ENCODE results near the gene TFPI.

Gene TFPI

GRCh38 chr2:187590175-187590574 lies 35.9 kb upstream of the TFPI start:
- 100% methylated on average over 1 of the region's 1 CpG for WGBS
- no peaks in the 10 kb centered on the region for H3K79me1 ChIP-seq (replicated peaks; ENCODE audit: low read length, poor library complexity, severe bottlenecking)
- H3K9ac ChIP-seq (ENCODE audit: low read length): no peak overlapping the region
- no peak overlapping the region for H2BK120ac ChIP-seq (ENCODE audit: low read depth, low read length)
- no peak overlapping the region for H2AFZ ChIP-seq (ENCODE audit: low read depth, low read length)
- no peak overlapping the region for H3K27ac ChIP-seq (ENCODE audit: low read length, poor library complexity, severe bottlenecking)
- no peaks in the 10 kb centered on the region for H3K9me3 ChIP-seq (ENCODE audit: control insufficient read depth, low read length)
- no peak overlapping the region for H3K4ac ChIP-seq (ENCODE audit: low read depth in 1 of 2, low read length in 2 of 2)
- no peak for DNase-seq
- H3K36me3 ChIP-seq (ENCODE audit: control insufficient read depth in 1 of 2, insufficient read depth in 2 of 2, low read depth in 1 of 2, low read length in 2 of 2): no peaks in the 10 kb centered on the region
- H3K4me2 ChIP-seq (ENCODE audit: low read length, poor library complexity, severe bottlenecking): no peak overlapping the region
- H3K27me3 ChIP-seq (ENCODE audit: control insufficient read depth in 1 of 2, insufficient read depth in 1 of 2, low read length in 2 of 2): no peaks in the 10 kb centered on the region
- no peak overlapping the region for H3K18ac ChIP-seq (ENCODE audit: low read depth in 1 of 2, low read length in 2 of 2)
- no peak overlapping the region for H3K23ac ChIP-seq (ENCODE audit: low read length in 2 of 2)
- H2BK12ac ChIP-seq (ENCODE audit: low read length in 2 of 2): no peak overlapping the region
- H4K8ac ChIP-seq (ENCODE audit: low read length): no peak overlapping the region
- no peak overlapping the region for H3K4me3 ChIP-seq (ENCODE audit: insufficient read depth in 1 of 2, low read depth in 1 of 2, low read length in 2 of 2)
- H2BK15ac ChIP-seq (ENCODE audit: low read depth, poor library complexity, severe bottlenecking): no peak overlapping the region
- no peaks in the 10 kb centered on the region for H3K4me1 ChIP-seq (ENCODE audit: control insufficient read depth, insufficient read depth, low read depth, low read length)
- H4K91ac ChIP-seq (ENCODE audit: low read length): no peak overlapping the region
- no peak overlapping the region for H2AK5ac ChIP-seq (ENCODE audit: low read length, severe bottlenecking)
- no peak overlapping the region for H3K14ac ChIP-seq (ENCODE audit: low read length in 2 of 2)
- H2BK5ac ChIP-seq (ENCODE audit: low read depth, low read length, poor library complexity, severe bottlenecking): no peak overlapping the region

GRCh38 chr2:187586011-187586641 lies 31.9 kb upstream of the TFPI start:
- H3K27ac ChIP-seq (ENCODE audit: low read length, poor library complexity, severe bottlenecking): no peak overlapping the region
- no peak overlapping the region for H3K4me3 ChIP-seq (ENCODE audit: insufficient read depth in 1 of 2, low read depth in 1 of 2, low read length in 2 of 2)
- no peak overlapping the region for H3K9ac ChIP-seq (ENCODE audit: low read length)
- H3K36me3 ChIP-seq (ENCODE audit: control insufficient read depth in 1 of 2, insufficient read depth in 2 of 2, low read depth in 1 of 2, low read length in 2 of 2): no peaks in the 10 kb centered on the region
- H2BK120ac ChIP-seq (ENCODE audit: low read depth, low read length): no peak overlapping the region
- no peak overlapping the region for H4K8ac ChIP-seq (ENCODE audit: low read length)
- no peak overlapping the region for H3K18ac ChIP-seq (ENCODE audit: low read depth in 1 of 2, low read length in 2 of 2)
- no peak overlapping the region for H3K4ac ChIP-seq (ENCODE audit: low read depth in 1 of 2, low read length in 2 of 2)
- H2BK15ac ChIP-seq (ENCODE audit: low read depth, poor library complexity, severe bottlenecking): no peak overlapping the region
- H3K14ac ChIP-seq (ENCODE audit: low read length in 2 of 2): no peak overlapping the region
- H3K4me1 ChIP-seq (ENCODE audit: control insufficient read depth, insufficient read depth, low read depth, low read length): no peaks in the 10 kb centered on the region
- 92% methylated on average over 4 of the region's 4 CpGs for WGBS
- H2AK5ac ChIP-seq (ENCODE audit: low read length, severe bottlenecking): no peak overlapping the region
- DNase-seq: peak; percentile 26
- no peak overlapping the region for H3K23ac ChIP-seq (ENCODE audit: low read length in 2 of 2)
- no peaks in the 10 kb centered on the region for H3K27me3 ChIP-seq (ENCODE audit: control insufficient read depth in 1 of 2, insufficient read depth in 1 of 2, low read length in 2 of 2)
- H2BK5ac ChIP-seq (ENCODE audit: low read depth, low read length, poor library complexity, severe bottlenecking): no peak overlapping the region
- no peak overlapping the region for H2AFZ ChIP-seq (ENCODE audit: low read depth, low read length)
- H3K9me3 ChIP-seq (ENCODE audit: control insufficient read depth, low read length): no peaks in the 10 kb centered on the region
- no peak overlapping the region for H2BK12ac ChIP-seq (ENCODE audit: low read length in 2 of 2)
- no peaks in the 10 kb centered on the region for H3K79me1 ChIP-seq (replicated peaks; ENCODE audit: low read length, poor library complexity, severe bottlenecking)
- H3K4me2 ChIP-seq (ENCODE audit: low read length, poor library complexity, severe bottlenecking): no peak overlapping the region
- no peak overlapping the region for H4K91ac ChIP-seq (ENCODE audit: low read length)

- Histone ChIP-seq H2BK120ac (ENCODE audit: low read depth, low read length) (no peak overlapping the region), H3K9ac (ENCODE audit: low read length) (peak overlapping the region; percentile 94), H3K14ac (ENCODE audit: low read length in 2 of 2) (no peak overlapping the region), H3K9me3 (ENCODE audit: control insufficient read depth, low read length) (no peaks in the 10 kb centered on the region), H3K18ac (ENCODE audit: low read depth in 1 of 2, low read length in 2 of 2) (no peak overlapping the region), H3K4me1 (ENCODE audit: control insufficient read depth, insufficient read depth, low read depth, low read length) (no peaks in the 10 kb centered on the region), H2AK5ac (ENCODE audit: low read length, severe bottlenecking) (no peak overlapping the region), H4K91ac (ENCODE audit: low read length) (no peak overlapping the region), H3K4me3 (ENCODE audit: insufficient read depth in 1 of 2, low read depth in 1 of 2, low read length in 2 of 2) (peak overlapping the region in 1 of 2 experiments; percentile 59), H3K36me3 (ENCODE audit: control insufficient read depth in 1 of 2, insufficient read depth in 2 of 2, low read depth in 1 of 2, low read length in 2 of 2) (no peaks in the 10 kb centered on the region), H2BK12ac (ENCODE audit: low read length in 2 of 2) (no peak overlapping the region), H2AFZ (ENCODE audit: low read depth, low read length) (no peak overlapping the region), H3K4ac (ENCODE audit: low read depth in 1 of 2, low read length in 2 of 2) (no peak overlapping the region), H3K79me1 (replicated peaks; ENCODE audit: low read length, poor library complexity, severe bottlenecking) (no peaks in the 10 kb centered on the region), H3K4me2 (ENCODE audit: low read length, poor library complexity, severe bottlenecking) (no peak overlapping the region), H3K27me3 (ENCODE audit: control insufficient read depth in 1 of 2, insufficient read depth in 1 of 2, low read length in 2 of 2) (no peaks in the 10 kb centered on the region), H3K27ac (ENCODE audit: low read length, poor library complexity, severe bottlenecking) (no peak overlapping the region), H3K23ac (ENCODE audit: low read length in 2 of 2) (no peak overlapping the region), H2BK5ac (ENCODE audit: low read depth, low read length, poor library complexity, severe bottlenecking) (no peak overlapping the region), H4K8ac (ENCODE audit: low read length) (no peak overlapping the region), H2BK15ac (ENCODE audit: low read depth, poor library complexity, severe bottlenecking) (no peak overlapping the region)
- 29% methylated on average over 4 of the region's 4 CpGs for WGBS
- DNase-seq: peak; percentile 72
These were observed 27.1 kb upstream of the TFPI start for GRCh38 chr2:187581125-187581896.

GRCh38 chr2:187580462-187581124 lies 26.4 kb upstream of the TFPI start:
- 64% methylated on average over 2 of the region's 7 CpGs for WGBS
- DNase-seq: peak; percentile 80
- H3K4me1 ChIP-seq (ENCODE audit: control insufficient read depth, insufficient read depth, low read depth, low read length): no peaks in the 10 kb centered on the region

More at GRCh38 chr2:187580462-187581124, 26.4 kb upstream of the TFPI start:
- Histone ChIP-seq H3K27me3 (ENCODE audit: control insufficient read depth in 1 of 2, insufficient read depth in 1 of 2, low read length in 2 of 2) (no peaks in the 10 kb centered on the region), H3K79me1 (replicated peaks; ENCODE audit: low read length, poor library complexity, severe bottlenecking) (no peaks in the 10 kb centered on the region), H2BK120ac (ENCODE audit: low read depth, low read length) (no peak overlapping the region), H3K9me3 (ENCODE audit: control insufficient read depth, low read length) (no peaks in the 10 kb centered on the region), H2AFZ (ENCODE audit: low read depth, low read length) (no peak overlapping the region), H3K4ac (ENCODE audit: low read depth in 1 of 2, low read length in 2 of 2) (peak overlapping the region in 1 of 2 experiments; percentile 73), H3K23ac (ENCODE audit: low read length in 2 of 2) (no peak overlapping the region), H3K14ac (ENCODE audit: low read length in 2 of 2) (no peak overlapping the region), H3K27ac (ENCODE audit: low read length, poor library complexity, severe bottlenecking) (no peak overlapping the region), H3K4me2 (ENCODE audit: low read length, poor library complexity, severe bottlenecking) (no peak overlapping the region), H3K18ac (ENCODE audit: low read depth in 1 of 2, low read length in 2 of 2) (no peak overlapping the region), H2BK12ac (ENCODE audit: low read length in 2 of 2) (peak overlapping the region in 1 of 2 experiments; percentile 77), H2BK15ac (ENCODE audit: low read depth, poor library complexity, severe bottlenecking) (no peak overlapping the region), H3K4me3 (ENCODE audit: insufficient read depth in 1 of 2, low read depth in 1 of 2, low read length in 2 of 2) (peak overlapping the region in 1 of 2 experiments; percentile 59), H3K36me3 (ENCODE audit: control insufficient read depth in 1 of 2, insufficient read depth in 2 of 2, low read depth in 1 of 2, low read length in 2 of 2) (no peaks in the 10 kb centered on the region), H4K8ac (ENCODE audit: low read length) (peak overlapping the region; percentile 27), H2BK5ac (ENCODE audit: low read depth, low read length, poor library complexity, severe bottlenecking) (no peak overlapping the region), H4K91ac (ENCODE audit: low read length) (no peak overlapping the region), H3K9ac (ENCODE audit: low read length) (peak overlapping the region; percentile 94), H2AK5ac (ENCODE audit: low read length, severe bottlenecking) (no peak overlapping the region)
